HCT116 (cell line): Measurements from ENCODE around the gene GNMT. TPM values are rescaled to one million over a fixed set of nuclear protein-coding genes. Genes with fewer than 3 reads are reported as not detected.

Experiments
- ATAC-seq: fragments of 200-7000 bp; cut with Tn5 transposase; 2 replicates; pipeline ENCODE4 v1.9.1; 2020; ENCODE audit warnings: mild to moderate bottlenecking, moderate library complexity
- BruUV-seq: library from RNA; stranded (reverse); fragments of 400-500 nt; replicated peaks from 2 replicates; lab custom pipeline; 2021; lab: Mats Ljungman, UMichigan
- CTCF ChIA-PET: fragments of 300-600 bp; sonication (Branson Sonifier 250); formaldehyde crosslinking; loops from one replicate; lab custom pipeline; 2021; ENCODE audit warnings: antibody characterized with exemption; lab: Charles Lee
- POLR2A ChIA-PET: fragments of 300-600, 350-600 bp; sonication (Branson Sonifier 250); formaldehyde crosslinking; loops from one replicate; lab custom pipeline; 2021; ENCODE audit warnings: antibody characterized with exemption; lab: Charles Lee
- RAD21 ChIA-PET, 2 experiments: fragments of 300-600 bp; sonication (Branson Sonifier 250); formaldehyde crosslinking; loops; one replicate each; lab custom pipeline; 2023; ENCODE audit warnings: low total read pairs in 2 of 2; ENCODE audit not compliant: uncharacterized antibody in 2 of 2, unreplicated experiment in 2 of 2, low non-redundant PET in 1 of 2; lab: Charles Lee
- DNase-seq: peaks from one replicate; pipeline ENCODE4 v3.0.0-alpha.2; 2010; ENCODE audit warnings: low read depth, low spot score
- H2AFZ ChIP-seq: fragments of 200-600 bp; shearing (Covaris generic), sonication (generic); 2 replicates; pipeline ENCODE4 v1.6.1; 2017; ENCODE audit warnings: low read depth, mixed run types, mixed read lengths, antibody characterized with exemption, low read length; ENCODE audit not compliant: poor library complexity, severe bottlenecking
- H3K27ac ChIP-seq: 2 replicates; pipeline ENCODE4 v1.5.1; 2012; ENCODE audit warnings: low read depth, low read length
- H3K27me3 ChIP-seq: fragments of 200-600 bp; sonication (generic); 2 replicates; pipeline ENCODE4 v1.6.1; 2016; ENCODE audit warnings: mixed run types, low read length, mixed read lengths; ENCODE audit not compliant: insufficient read depth
- H3K36me3 ChIP-seq, 2 experiments: fragments of 200-500 bp in 1 of 2; fragments of 200-600 bp in 1 of 2; sonication (Bioruptor generic) in 1 of 2; sonication (generic) in 1 of 2; 2 replicates each; pipeline versions ENCODE4 v1.5.1 to v1.6.1; 2014 to 2016; ENCODE audit warnings: low read length in 2 of 2, inconsistent platforms in 1 of 2, mixed read lengths in 1 of 2, mixed run types in 1 of 2; ENCODE audit not compliant: insufficient read depth in 2 of 2, control insufficient read depth in 1 of 2
- H3K4me1 ChIP-seq, 2 experiments: fragments of 200-600 bp in 1 of 2; sonication (generic) in 1 of 2; 2 replicates each; pipeline versions ENCODE4 v1.5.1 to v1.6.1; 2012 to 2017; ENCODE audit warnings: low read length in 2 of 2, inconsistent platforms in 1 of 2, mild to moderate bottlenecking in 1 of 2, mixed read lengths in 1 of 2, mixed run types in 1 of 2, moderate library complexity in 1 of 2; ENCODE audit not compliant: insufficient read depth in 2 of 2, control insufficient read depth in 1 of 2
- H3K4me2 ChIP-seq: fragments of 200-600 bp; sonication (generic); 2 replicates; pipeline ENCODE4 v1.6.1; 2017; ENCODE audit warnings: mixed run types, low read length, mixed read lengths
- H3K4me3 ChIP-seq, 2 experiments: fragments of 200-600 bp in 1 of 2; sonication (generic) in 1 of 2; replicated peaks in 1 of 2; 2 replicates each; pipeline ENCODE4 v1.5.1; 2011 to 2016; ENCODE audit warnings: low read length in 2 of 2, control low read depth in 1 of 2, low read depth in 1 of 2, mild to moderate bottlenecking in 1 of 2, mixed read lengths in 1 of 2, mixed run types in 1 of 2
- H3K79me2 ChIP-seq: fragments of 200-600 bp; sonication (generic); 2 replicates; pipeline ENCODE4 v1.6.1; 2017; ENCODE audit warnings: mild to moderate bottlenecking, mixed run types, low read length, moderate library complexity, mixed read lengths; ENCODE audit not compliant: insufficient read depth
- H3K9ac ChIP-seq: fragments of 200-600 bp; sonication (generic); 2 replicates; pipeline ENCODE4 v1.6.1; 2016; ENCODE audit warnings: low read length, mixed read lengths
- H3K9me2 ChIP-seq: fragments of 200-600 bp; sonication (generic), shearing (Covaris generic); 2 replicates; pipeline ENCODE4 v1.6.1; 2017; ENCODE audit warnings: mixed run types, mild to moderate bottlenecking, moderate library complexity; ENCODE audit not compliant: insufficient read depth
- H3K9me3 ChIP-seq, 2 experiments: fragments of 200-500 bp in 1 of 2; fragments of 200-600 bp in 1 of 2; sonication (Bioruptor generic) in 1 of 2; sonication (generic) in 1 of 2; 2 replicates each; pipeline ENCODE4 v1.6.1; 2014 to 2017; ENCODE audit warnings: low read length in 2 of 2, mixed read lengths in 2 of 2, inconsistent platforms in 1 of 2, low read depth in 1 of 2, mild to moderate bottlenecking in 1 of 2, mixed run types in 1 of 2, moderate library complexity in 1 of 2; ENCODE audit not compliant: control insufficient read depth in 1 of 2, insufficient read depth in 1 of 2
- H4K20me1 ChIP-seq: fragments of 200-600 bp; sonication (generic), shearing (Covaris generic); 2 replicates; pipeline ENCODE4 v1.6.1; 2017; ENCODE audit warnings: mixed run types, mild to moderate bottlenecking, moderate library complexity; ENCODE audit not compliant: insufficient read depth
- CBX3 ChIP-seq: IDR thresholded peaks from 2 replicates; pipeline ENCODE4 v1.6.1; 2012; ENCODE audit warnings: low read depth
- CEBPB ChIP-seq: IDR thresholded peaks from 2 replicates; pipeline ENCODE4 v1.6.1; 2012; ENCODE audit warnings: low read depth
- JUND ChIP-seq: IDR thresholded peaks from 2 replicates; pipeline ENCODE4 v1.6.1; 2012
- POLR2A ChIP-seq: IDR thresholded peaks from 2 replicates; pipeline ENCODE4 v1.7.0; 2011; ENCODE audit warnings: borderline replicate concordance; ENCODE audit not compliant: insufficient read depth, insufficient read length; ENCODE audit errors: extremely low read depth
- REST ChIP-seq: IDR thresholded peaks from 2 replicates; pipeline ENCODE4 v1.6.1; 2012; ENCODE audit warnings: low read depth
- SRF ChIP-seq: IDR thresholded peaks from 2 replicates; pipeline ENCODE4 v1.6.1; 2012; ENCODE audit warnings: low read depth
- TCF7L2 ChIP-seq: IDR thresholded peaks from 2 replicates; pipeline ENCODE4 v1.7.0; 2011; ENCODE audit warnings: borderline replicate concordance, inconsistent platforms; ENCODE audit not compliant: insufficient read depth, insufficient read length; ENCODE audit errors: extremely low read depth
- YY1 ChIP-seq: IDR thresholded peaks from 2 replicates; pipeline ENCODE4 v1.6.1; 2011; ENCODE audit warnings: low read length, low read depth, moderate library complexity, mild to moderate bottlenecking; ENCODE audit not compliant: insufficient replicate concordance; ENCODE audit errors: extremely low read depth
- ZFX ChIP-seq: fragments of 450-650 bp; IDR thresholded peaks from 2 replicates; pipeline ENCODE4 v1.6.1; 2017
- ZNF274 ChIP-seq: fragments of 200-500 bp; sonication (Bioruptor generic); IDR thresholded peaks from 2 replicates; pipeline ENCODE4 v1.6.1; 2014; ENCODE audit warnings: mild to moderate bottlenecking, low read depth, low read length, inconsistent platforms
- intact Hi-C: fragments of 100-400 bp; cut with micrococcal nuclease; formaldehyde crosslinking; loops from 2 replicates; pipeline ENCODE4 v1.10.0; 2022
- total RNA-seq: library from RNA; stranded (reverse); gene quantifications from one replicate; pipeline ENCODE4 v1.2.1, GENCODE V29; 2021; ENCODE audit not compliant: unreplicated experiment
- TF ChIP-seq, protein P1 (sequence below): IDR thresholded peaks from 2 replicates; pipeline ENCODE4 v1.6.1; 2012

GNMT gene
- total RNA-seq, 1 experiment from 2014 or later, result 0.57 TPM

DNA sequence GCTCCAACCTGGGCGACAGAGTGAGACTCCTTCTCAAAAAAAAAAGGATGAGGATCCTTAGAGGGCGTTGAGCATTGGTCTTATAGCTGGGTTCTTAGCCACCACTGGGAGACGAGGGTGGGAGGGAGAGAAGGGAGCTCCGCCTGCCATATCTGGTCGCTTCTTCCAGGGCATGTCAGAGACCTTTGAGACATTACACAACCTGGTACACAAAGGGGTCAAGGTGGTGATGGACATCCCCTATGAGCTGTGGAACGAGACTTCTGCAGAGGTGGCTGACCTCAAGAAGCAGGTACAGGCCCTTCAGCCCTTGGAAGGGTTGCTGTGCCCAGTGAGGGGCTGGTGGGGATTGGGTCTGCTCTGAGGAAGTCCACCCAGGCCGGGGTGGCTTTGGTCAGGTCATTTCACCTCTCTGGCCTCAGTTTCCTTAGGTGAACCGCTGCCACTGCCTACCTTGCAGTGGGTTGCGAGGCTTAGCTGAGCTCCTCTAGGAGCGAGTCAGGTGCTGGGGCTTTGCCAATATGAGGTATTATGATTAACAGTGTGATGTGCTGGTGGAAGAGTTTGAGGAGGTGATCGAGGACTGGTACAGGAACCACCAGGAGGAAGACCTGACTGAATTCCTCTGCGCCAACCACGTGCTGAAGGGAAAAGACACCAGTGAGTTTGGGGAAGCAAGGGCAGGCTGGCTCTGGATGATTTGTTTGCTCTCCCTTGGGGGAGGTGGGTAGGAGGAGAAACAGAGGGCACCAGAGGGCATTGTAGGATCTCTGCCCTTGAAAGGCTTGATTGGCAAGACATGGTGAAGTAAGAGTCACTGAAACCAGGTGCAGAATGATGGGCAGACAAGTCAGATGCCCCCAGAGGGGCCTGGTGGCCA, 22.8 kb upstream of the GNMT start:
- H3K9ac ChIP-seq, result no peak overlapping the region
- H3K27ac ChIP-seq, result no peak overlapping the region
- H2AFZ ChIP-seq, result no peak overlapping the region
- H3K27me3 ChIP-seq, result no peaks in the 10 kb centered on the region
- CTCF ChIA-PET, result no interaction called here
- no peak for ATAC-seq
- H3K79me2 ChIP-seq, result peaks cover 19% of the 10 kb centered on the region
- no peak for TF ChIP-seq CEBPB
- TF ChIP-seq ZFX, result no peak
- no peak for TF ChIP-seq JUND
- TF ChIP-seq, protein P1, sequence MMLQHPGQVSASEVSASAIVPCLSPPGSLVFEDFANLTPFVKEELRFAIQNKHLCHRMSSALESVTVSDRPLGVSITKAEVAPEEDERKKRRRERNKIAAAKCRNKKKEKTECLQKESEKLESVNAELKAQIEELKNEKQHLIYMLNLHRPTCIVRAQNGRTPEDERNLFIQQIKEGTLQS, result no peak
- TF ChIP-seq REST, result no peak
- no peak for TF ChIP-seq SRF
- TF ChIP-seq TCF7L2, result no peak
- TF ChIP-seq POLR2A, result no peak
- TF ChIP-seq YY1, result no peak
- TF ChIP-seq CBX3, result no peak
- TF ChIP-seq ZNF274, result no peak
- TF ChIP-seq, all 23 proteins: peak for 0
- Histone ChIP-seq H3K36me3 (peaks cover 22 to 27% of the 10 kb centered on the region in 2 experiments; a peak in 3 of 4 replicates), H3K4me1 (no peaks in the 10 kb centered on the region), H3K9me2 (no peaks in the 10 kb centered on the region), H4K20me1 (no peaks in the 10 kb centered on the region), H3K4me3 (no peak overlapping the region), H3K9me3 (no peaks in the 10 kb centered on the region), H3K4me2 (no peak overlapping the region)
- DNase-seq, result no peak
- no TSS peak for BruUV-seq
- RAD21 ChIA-PET, result no interaction called here
- POLR2A ChIA-PET, result no interaction called here
- intact Hi-C loops, result no loop called here
